HCT116 (cell line): ENCODE results near the gene GLYR1.

ENCODE experiments used
- EGR1 ChIP-seq: IDR thresholded peaks from 2 replicates; pipeline ENCODE4 v1.6.1; 2012; ENCODE audit warnings: low read depth
- EZH2 ChIP-seq: fragments of 200-600 bp; sonication (generic); IDR thresholded peaks from 2 replicates; pipeline ENCODE4 v1.6.1; 2017; ENCODE audit warnings: antibody characterized with exemption, mixed run types
- POLR2A ChIP-seq: IDR thresholded peaks from 2 replicates; pipeline ENCODE4 v1.7.0; 2011; ENCODE audit warnings: borderline replicate concordance; ENCODE audit not compliant: insufficient read depth, insufficient read length; ENCODE audit errors: extremely low read depth
- RAD21 ChIP-seq: IDR thresholded peaks from 2 replicates; pipeline ENCODE4 v1.6.1; 2012; ENCODE audit warnings: low read depth, mild to moderate bottlenecking
- SIN3A ChIP-seq: IDR thresholded peaks from 2 replicates; pipeline ENCODE4 v1.6.1; 2012; ENCODE audit warnings: low read depth
- SRF ChIP-seq: IDR thresholded peaks from 2 replicates; pipeline ENCODE4 v1.6.1; 2012; ENCODE audit warnings: low read depth
- TF ChIP-seq, protein P1 (sequence below), 3 experiments: fragments of 200-600 bp in 1 of 3; sonication (generic) in 1 of 3; IDR thresholded peaks in 2 of 3; conservative IDR thresholded peaks in 1 of 3; 2 replicates each; pipeline ENCODE4 v1.5.1; 2012 to 2017; ENCODE audit warnings: low read depth in 2 of 3, low read length in 2 of 3, antibody characterized with exemption in 1 of 3, borderline replicate concordance in 1 of 3, control low read depth in 1 of 3, mild to moderate bottlenecking in 1 of 3, mixed read lengths in 1 of 3, mixed run types in 1 of 3, moderate library complexity in 1 of 3; ENCODE audit not compliant: insufficient read depth in 1 of 3
- TF ChIP-seq, protein P2 (sequence below): IDR thresholded peaks from 2 replicates; pipeline ENCODE4 v1.6.1; 2012; ENCODE audit warnings: low read depth
- TF ChIP-seq, protein P3 (sequence below): IDR thresholded peaks from 2 replicates; pipeline ENCODE4 v1.6.1; 2011; ENCODE audit warnings: mild to moderate bottlenecking, low read length, moderate library complexity; ENCODE audit not compliant: insufficient replicate concordance; ENCODE audit errors: extremely low read depth

DNA sequence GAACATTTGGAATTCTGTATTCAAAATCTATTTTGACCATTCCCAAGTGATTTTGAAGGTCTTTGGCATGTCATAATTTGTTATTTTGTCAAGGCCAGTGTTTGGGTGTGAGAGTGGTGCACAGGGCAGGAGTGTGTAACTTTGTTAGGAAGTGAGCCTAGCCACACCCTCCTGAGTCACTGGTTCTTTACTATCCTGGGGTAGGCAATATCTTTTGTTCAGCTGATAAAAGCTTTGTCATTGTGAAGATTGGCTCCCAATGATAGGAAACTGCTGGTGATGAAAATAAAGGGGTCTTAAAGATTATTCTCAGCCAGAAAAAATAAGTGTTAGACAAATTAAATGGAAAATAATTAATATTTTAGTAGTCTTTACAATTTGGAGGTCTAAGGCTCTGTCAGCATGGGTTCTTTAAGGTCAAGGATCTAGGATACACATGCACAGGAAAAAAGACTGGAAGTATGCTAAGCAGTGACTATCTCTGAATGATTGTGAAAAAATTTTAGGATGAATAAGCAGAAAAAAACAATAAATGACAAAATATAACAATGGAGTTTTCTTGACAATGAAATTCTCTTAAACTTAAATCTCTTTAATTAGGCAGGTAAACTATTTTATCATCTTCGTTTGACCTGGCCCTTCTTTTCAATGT is 5.3 kb upstream of the GLYR1 start:
- TF ChIP-seq, protein P1, sequence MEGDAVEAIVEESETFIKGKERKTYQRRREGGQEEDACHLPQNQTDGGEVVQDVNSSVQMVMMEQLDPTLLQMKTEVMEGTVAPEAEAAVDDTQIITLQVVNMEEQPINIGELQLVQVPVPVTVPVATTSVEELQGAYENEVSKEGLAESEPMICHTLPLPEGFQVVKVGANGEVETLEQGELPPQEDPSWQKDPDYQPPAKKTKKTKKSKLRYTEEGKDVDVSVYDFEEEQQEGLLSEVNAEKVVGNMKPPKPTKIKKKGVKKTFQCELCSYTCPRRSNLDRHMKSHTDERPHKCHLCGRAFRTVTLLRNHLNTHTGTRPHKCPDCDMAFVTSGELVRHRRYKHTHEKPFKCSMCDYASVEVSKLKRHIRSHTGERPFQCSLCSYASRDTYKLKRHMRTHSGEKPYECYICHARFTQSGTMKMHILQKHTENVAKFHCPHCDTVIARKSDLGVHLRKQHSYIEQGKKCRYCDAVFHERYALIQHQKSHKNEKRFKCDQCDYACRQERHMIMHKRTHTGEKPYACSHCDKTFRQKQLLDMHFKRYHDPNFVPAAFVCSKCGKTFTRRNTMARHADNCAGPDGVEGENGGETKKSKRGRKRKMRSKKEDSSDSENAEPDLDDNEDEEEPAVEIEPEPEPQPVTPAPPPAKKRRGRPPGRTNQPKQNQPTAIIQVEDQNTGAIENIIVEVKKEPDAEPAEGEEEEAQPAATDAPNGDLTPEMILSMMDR (IDR thresholded peaks at IDR 0.05 in 2 of 3, conservative IDR thresholded peaks at IDR 0.05 in 1 of 3; ENCODE audit: borderline replicate concordance in 1 of 3, insufficient read depth in 1 of 3, low read depth in 2 of 3, low read length in 2 of 3) = no peak
- no peak for TF ChIP-seq EZH2
- no peak for TF ChIP-seq POLR2A
- no peak for TF ChIP-seq SIN3A
- no peak for TF ChIP-seq RAD21
- TF ChIP-seq, protein P2, sequence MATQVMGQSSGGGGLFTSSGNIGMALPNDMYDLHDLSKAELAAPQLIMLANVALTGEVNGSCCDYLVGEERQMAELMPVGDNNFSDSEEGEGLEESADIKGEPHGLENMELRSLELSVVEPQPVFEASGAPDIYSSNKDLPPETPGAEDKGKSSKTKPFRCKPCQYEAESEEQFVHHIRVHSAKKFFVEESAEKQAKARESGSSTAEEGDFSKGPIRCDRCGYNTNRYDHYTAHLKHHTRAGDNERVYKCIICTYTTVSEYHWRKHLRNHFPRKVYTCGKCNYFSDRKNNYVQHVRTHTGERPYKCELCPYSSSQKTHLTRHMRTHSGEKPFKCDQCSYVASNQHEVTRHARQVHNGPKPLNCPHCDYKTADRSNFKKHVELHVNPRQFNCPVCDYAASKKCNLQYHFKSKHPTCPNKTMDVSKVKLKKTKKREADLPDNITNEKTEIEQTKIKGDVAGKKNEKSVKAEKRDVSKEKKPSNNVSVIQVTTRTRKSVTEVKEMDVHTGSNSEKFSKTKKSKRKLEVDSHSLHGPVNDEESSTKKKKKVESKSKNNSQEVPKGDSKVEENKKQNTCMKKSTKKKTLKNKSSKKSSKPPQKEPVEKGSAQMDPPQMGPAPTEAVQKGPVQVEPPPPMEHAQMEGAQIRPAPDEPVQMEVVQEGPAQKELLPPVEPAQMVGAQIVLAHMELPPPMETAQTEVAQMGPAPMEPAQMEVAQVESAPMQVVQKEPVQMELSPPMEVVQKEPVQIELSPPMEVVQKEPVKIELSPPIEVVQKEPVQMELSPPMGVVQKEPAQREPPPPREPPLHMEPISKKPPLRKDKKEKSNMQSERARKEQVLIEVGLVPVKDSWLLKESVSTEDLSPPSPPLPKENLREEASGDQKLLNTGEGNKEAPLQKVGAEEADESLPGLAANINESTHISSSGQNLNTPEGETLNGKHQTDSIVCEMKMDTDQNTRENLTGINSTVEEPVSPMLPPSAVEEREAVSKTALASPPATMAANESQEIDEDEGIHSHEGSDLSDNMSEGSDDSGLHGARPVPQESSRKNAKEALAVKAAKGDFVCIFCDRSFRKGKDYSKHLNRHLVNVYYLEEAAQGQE = no peak
- TF ChIP-seq, protein P3, sequence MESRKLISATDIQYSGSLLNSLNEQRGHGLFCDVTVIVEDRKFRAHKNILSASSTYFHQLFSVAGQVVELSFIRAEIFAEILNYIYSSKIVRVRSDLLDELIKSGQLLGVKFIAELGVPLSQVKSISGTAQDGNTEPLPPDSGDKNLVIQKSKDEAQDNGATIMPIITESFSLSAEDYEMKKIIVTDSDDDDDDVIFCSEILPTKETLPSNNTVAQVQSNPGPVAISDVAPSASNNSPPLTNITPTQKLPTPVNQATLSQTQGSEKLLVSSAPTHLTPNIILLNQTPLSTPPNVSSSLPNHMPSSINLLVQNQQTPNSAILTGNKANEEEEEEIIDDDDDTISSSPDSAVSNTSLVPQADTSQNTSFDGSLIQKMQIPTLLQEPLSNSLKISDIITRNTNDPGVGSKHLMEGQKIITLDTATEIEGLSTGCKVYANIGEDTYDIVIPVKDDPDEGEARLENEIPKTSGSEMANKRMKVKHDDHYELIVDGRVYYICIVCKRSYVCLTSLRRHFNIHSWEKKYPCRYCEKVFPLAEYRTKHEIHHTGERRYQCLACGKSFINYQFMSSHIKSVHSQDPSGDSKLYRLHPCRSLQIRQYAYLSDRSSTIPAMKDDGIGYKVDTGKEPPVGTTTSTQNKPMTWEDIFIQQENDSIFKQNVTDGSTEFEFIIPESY = no peak
- TF ChIP-seq EGR1 = no peak
- no peak for TF ChIP-seq SRF
